ENCODE results near the gene VKORC1L1. TPM values are rescaled to one million over a fixed set of nuclear protein-coding genes. Genes with fewer than 3 reads are reported as not detected.
"Not testable (repeated sequence)": the region's sequence is repeated elsewhere in the genome, so short reads cannot be mapped to it uniquely, and the experiment has no call there.

The VKORC1L1 gene
- total RNA-seq, 2 experiments from 2014 or later, result 13.1 to 14.1 TPM

GRCh38 chr7:65896279-65896870, 23.5 kb downstream of the VKORC1L1 start:
- DNase-seq, result no peak
- Mint-ChIP-seq H3K4me3 (no peak overlapping the region), H3K36me3 (ENCODE audit: low read depth) (peaks cover 22% of the 10 kb centered on the region), H3K27ac (no peak overlapping the region), H3K27me3 (no peaks in the 10 kb centered on the region), H3K4me1 (no peaks in the 10 kb centered on the region), H3K9me3 (peaks cover 8% of the 10 kb centered on the region)
- CTCF ChIA-PET, result no interaction called here
- POLR2A ChIA-PET, result no interaction called here

DNA sequence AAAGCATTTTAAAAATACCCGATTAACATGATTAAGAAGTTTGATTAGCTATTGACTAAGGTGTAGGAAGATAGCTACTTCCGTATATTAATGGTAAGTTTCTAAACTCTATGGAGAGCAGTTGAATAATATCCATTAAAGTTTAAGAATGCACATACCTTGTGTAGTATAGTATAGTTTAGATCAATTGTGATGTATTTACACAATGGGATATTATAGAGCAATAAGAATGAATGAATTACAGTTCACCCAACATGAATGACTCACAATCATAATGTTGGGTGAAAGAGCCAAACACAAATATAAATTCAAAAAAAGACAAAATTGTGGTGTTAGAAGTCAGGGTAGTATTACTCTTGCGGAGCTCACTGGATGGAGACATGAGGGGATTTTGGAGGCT, 24.4 kb downstream of the VKORC1L1 start:
- CTCF ChIA-PET, DNase-seq, H3K4me3 Mint-ChIP-seq, H3K27ac Mint-ChIP-seq, POLR2A ChIA-PET, H3K27me3 Mint-ChIP-seq, H3K4me1 Mint-ChIP-seq: not testable (repeated sequence)
- Mint-ChIP-seq H3K36me3 (ENCODE audit: low read depth) (peaks cover 27% of the 10 kb centered on the region), H3K9me3 (peaks cover 13% of the 10 kb centered on the region)

DNA sequence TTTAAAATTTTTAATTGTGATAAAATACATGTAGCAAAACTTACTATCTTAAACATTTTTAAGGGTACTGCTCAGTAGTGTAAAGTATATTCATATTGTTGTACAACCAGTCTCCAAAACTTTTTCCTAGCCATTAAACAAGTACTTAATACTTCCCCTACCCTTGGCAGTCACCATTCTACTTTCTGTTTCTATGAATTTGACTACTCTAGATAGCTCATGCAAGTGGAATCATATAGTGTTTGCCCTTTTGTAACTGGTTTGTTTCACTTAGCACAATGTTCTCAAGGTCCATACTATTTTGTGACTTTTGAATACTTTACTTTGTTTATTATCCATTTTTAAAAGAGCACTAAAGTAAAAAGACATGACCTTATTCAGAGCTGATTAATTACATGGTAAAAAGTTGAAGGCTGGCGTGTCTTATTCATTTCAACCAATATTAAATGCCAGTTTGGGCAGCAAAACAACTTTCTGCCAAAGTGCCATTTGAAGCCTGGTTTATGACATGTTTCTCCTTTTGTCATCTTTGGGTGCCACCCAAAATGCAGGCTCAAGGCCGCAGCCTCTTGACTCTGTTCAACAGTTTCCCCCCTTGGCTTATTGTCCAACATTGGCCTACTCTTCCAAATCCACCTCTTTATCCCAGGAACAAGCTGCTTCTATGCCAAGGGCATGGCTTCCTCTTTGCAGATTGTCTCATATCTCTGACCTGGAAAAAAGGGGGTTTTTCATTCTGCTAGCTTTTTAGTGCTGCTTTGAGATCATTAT, 26.0 kb downstream of the VKORC1L1 start:
- H3K4me1 Mint-ChIP-seq, POLR2A ChIA-PET, DNase-seq: not testable (repeated sequence)

GRCh38 chr7:65902306-65902705, 29.4 kb downstream of the VKORC1L1 start:
- Mint-ChIP-seq H3K4me3 (no peak overlapping the region), H3K36me3 (ENCODE audit: low read depth) (peaks cover 34% of the 10 kb centered on the region), H3K27me3 (no peaks in the 10 kb centered on the region), H3K27ac (no peak overlapping the region), H3K9me3 (peaks cover 18% of the 10 kb centered on the region), H3K4me1 (no peaks in the 10 kb centered on the region)
- POLR2A ChIA-PET, result no interaction called here
- DNase-seq, result no peak
- CTCF ChIA-PET, result no interaction called here

More for the DNA sequence above, 26.0 kb downstream of the VKORC1L1 start:
- H3K27me3 Mint-ChIP-seq, H3K4me3 Mint-ChIP-seq, CTCF ChIA-PET, H3K27ac Mint-ChIP-seq: not testable (repeated sequence)
- H3K9me3 Mint-ChIP-seq, result peaks cover 17% of the 10 kb centered on the region
- H3K36me3 Mint-ChIP-seq (ENCODE audit: low read depth), result peaks cover 28% of the 10 kb centered on the region

- H3K9me3 Mint-ChIP-seq, result peaks cover 2% of the 10 kb centered on the region
- ChIA-PET CTCF (no interaction called here), POLR2A (no interaction called here)
- peaks cover 6% of the 10 kb centered on the region for H3K36me3 Mint-ChIP-seq (ENCODE audit: low read depth)
- no peaks in the 10 kb centered on the region for H3K27me3 Mint-ChIP-seq
- H3K4me3 Mint-ChIP-seq, result no peak overlapping the region
- peaks cover 6% of the 10 kb centered on the region for H3K4me1 Mint-ChIP-seq
- DNase-seq, result no peak
- no peak overlapping the region for H3K27ac Mint-ChIP-seq
These were observed 34.8 kb downstream of the VKORC1L1 start for GRCh38 chr7:65907501-65908198.

DNA sequence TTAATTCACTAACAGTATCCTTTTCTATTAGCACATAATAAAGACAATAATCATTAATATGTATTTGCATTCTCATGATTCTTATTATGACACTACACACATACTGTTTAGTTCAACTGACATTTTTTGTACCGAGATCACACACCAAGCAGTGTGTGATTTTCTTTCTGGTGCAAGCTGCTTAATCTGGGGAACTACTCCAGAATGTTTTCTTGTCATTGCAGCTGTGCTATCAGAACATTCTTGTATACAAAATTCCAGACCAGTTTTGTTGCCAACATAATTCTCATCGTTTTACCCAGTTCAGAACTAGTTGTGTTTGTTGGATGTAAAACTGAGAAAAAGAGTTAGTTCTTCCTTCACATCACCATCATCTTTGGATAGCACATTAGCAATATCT, 37.4 kb downstream of the VKORC1L1 start:
- no peak for DNase-seq
- Mint-ChIP-seq H3K27me3 (no peaks in the 10 kb centered on the region), H3K27ac (no peak overlapping the region), H3K4me1 (peaks cover 6% of the 10 kb centered on the region), H3K36me3 (ENCODE audit: low read depth) (peaks cover 2% of the 10 kb centered on the region), H3K9me3 (no peaks in the 10 kb centered on the region), H3K4me3 (no peak overlapping the region)
- POLR2A ChIA-PET, result no interaction called here
- CTCF ChIA-PET, result no interaction called here

- H3K4me1 Mint-ChIP-seq, result peaks cover 7% of the 10 kb centered on the region
- H3K27ac Mint-ChIP-seq, result no peak overlapping the region
- POLR2A ChIA-PET, result no interaction called here
- CTCF ChIA-PET, result no interaction called here
- H3K27me3 Mint-ChIP-seq, result no peaks in the 10 kb centered on the region
- DNase-seq, result no peak
- peaks cover 10% of the 10 kb centered on the region for H3K36me3 Mint-ChIP-seq (ENCODE audit: low read depth)
- no peaks in the 10 kb centered on the region for H3K9me3 Mint-ChIP-seq
- H3K4me3 Mint-ChIP-seq, result no peak overlapping the region
These were observed 39.4 kb downstream of the VKORC1L1 start for GRCh38 chr7:65912237-65912636.

GRCh38 chr7:65915921-65916657, 43.2 kb downstream of the VKORC1L1 start:
- H3K36me3 Mint-ChIP-seq (ENCODE audit: low read depth), result peaks cover 24% of the 10 kb centered on the region
- no peak overlapping the region for H3K4me3 Mint-ChIP-seq
- H3K27ac Mint-ChIP-seq, result no peak overlapping the region

DNA sequence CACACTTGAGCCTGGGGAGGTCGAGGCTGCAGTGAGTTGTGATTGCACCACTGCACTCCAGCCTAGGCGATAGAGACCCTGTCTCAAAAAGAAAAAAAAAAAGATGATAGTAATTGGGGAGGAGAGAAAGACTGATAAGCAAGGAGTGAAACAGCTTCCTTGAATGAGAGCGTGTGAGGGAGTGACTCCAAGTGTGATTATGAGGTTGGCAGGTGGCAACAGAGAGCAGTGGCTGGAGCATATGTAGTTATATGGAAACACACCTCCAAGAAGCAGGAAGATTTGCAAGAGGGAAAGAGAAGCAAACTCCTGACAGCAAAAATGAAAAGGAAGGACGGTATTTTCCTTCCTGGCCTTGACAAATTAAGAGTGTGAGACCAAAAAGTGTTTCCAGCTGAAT, 50.4 kb downstream of the VKORC1L1 start:
- Mint-ChIP-seq H3K4me3 (no peak overlapping the region), H3K9me3 (no peaks in the 10 kb centered on the region), H3K27me3 (no peaks in the 10 kb centered on the region), H3K36me3 (ENCODE audit: low read depth) (peaks cover 12% of the 10 kb centered on the region), H3K27ac (no peak overlapping the region), H3K4me1 (no peaks in the 10 kb centered on the region)
- DNase-seq, result no peak
- ChIA-PET POLR2A (no interaction called here), CTCF (no interaction called here)

More at GRCh38 chr7:65915921-65916657, 43.2 kb downstream of the VKORC1L1 start:
- CTCF ChIA-PET, result no interaction called here
- no peaks in the 10 kb centered on the region for H3K27me3 Mint-ChIP-seq
- peaks cover 2% of the 10 kb centered on the region for H3K4me1 Mint-ChIP-seq
- no peaks in the 10 kb centered on the region for H3K9me3 Mint-ChIP-seq
- POLR2A ChIA-PET, result no interaction called here
- no peak for DNase-seq

- no peak overlapping the region for H3K27ac Mint-ChIP-seq
- no peaks in the 10 kb centered on the region for H3K9me3 Mint-ChIP-seq
- ChIA-PET CTCF (no interaction called here), POLR2A (no interaction called here)
- H3K4me3 Mint-ChIP-seq, result no peak overlapping the region
- peaks cover 11% of the 10 kb centered on the region for H3K36me3 Mint-ChIP-seq (ENCODE audit: low read depth)
- no peak for DNase-seq
- H3K27me3 Mint-ChIP-seq, result no peaks in the 10 kb centered on the region
- H3K4me1 Mint-ChIP-seq, result no peaks in the 10 kb centered on the region
These were observed 51.3 kb downstream of the VKORC1L1 start for GRCh38 chr7:65924193-65924592.

GRCh38 chr7:65925040-65925439, 52.2 kb downstream of the VKORC1L1 start:
- peaks cover 4% of the 10 kb centered on the region for H3K36me3 Mint-ChIP-seq (ENCODE audit: low read depth)
- no peak overlapping the region for H3K4me3 Mint-ChIP-seq
- DNase-seq, result no peak
- H3K4me1 Mint-ChIP-seq, result no peaks in the 10 kb centered on the region
- H3K27me3 Mint-ChIP-seq, result no peaks in the 10 kb centered on the region
- ChIA-PET POLR2A (no interaction called here), CTCF (no interaction called here)
- H3K27ac Mint-ChIP-seq, result no peak overlapping the region
- H3K9me3 Mint-ChIP-seq, result no peaks in the 10 kb centered on the region

DNA sequence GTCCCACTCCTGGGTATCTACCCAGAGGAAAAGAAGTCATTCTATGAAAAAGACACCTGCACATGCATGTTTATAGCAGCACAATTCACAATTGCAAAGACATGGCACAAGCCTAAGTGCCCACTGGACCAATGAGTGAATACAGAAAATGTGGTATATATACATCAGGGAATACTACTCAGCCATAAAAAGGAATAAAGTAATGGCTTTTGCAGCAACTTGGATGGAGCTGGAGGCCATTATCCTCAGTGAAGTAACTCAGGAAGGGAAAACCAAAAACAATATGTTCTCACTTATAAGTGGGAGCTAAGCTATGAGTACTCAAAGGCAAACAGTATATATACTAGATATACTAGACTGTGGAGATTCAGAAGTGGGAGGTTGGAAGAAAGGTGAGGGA, 53.7 kb downstream of the VKORC1L1 start:
- H3K4me1 Mint-ChIP-seq, result no peaks in the 10 kb centered on the region
- no peak overlapping the region for H3K4me3 Mint-ChIP-seq
- H3K27ac Mint-ChIP-seq, result no peak overlapping the region
- H3K9me3 Mint-ChIP-seq, result no peaks in the 10 kb centered on the region
- no peaks in the 10 kb centered on the region for H3K36me3 Mint-ChIP-seq (ENCODE audit: low read depth)
- H3K27me3 Mint-ChIP-seq, result no peaks in the 10 kb centered on the region
- CTCF ChIA-PET, result no interaction called here
- no peak for DNase-seq
- POLR2A ChIA-PET, result no interaction called here

Data from activated CD4-positive, alpha-beta memory T cell treated with anti-CD3 and anti-CD28 coated beads, Interleukin-2, amount 10 ng/mL, durations not matched to agents 7 days and 5 days (primary cell).